HepG2 (cell line): ENCODE measurements around the gene FIGLA. TPM values are rescaled to one million over a fixed set of nuclear protein-coding genes. Genes with fewer than 3 reads are reported as not detected.

Experiments used
- ARID4A ChIP-seq: sonication (generic); formaldehyde crosslinking; IDR thresholded peaks from 2 replicates; pipeline ENCODE4 v1.5.0; 2020; ENCODE audit warnings: mild to moderate bottlenecking, missing genetic modification reagents, borderline replicate concordance
- ASH2L ChIP-seq: fragments of 300-600, 200-600 bp; sonication (generic); IDR thresholded peaks from 2 replicates; pipeline ENCODE4 v1.7.0; 2017; ENCODE audit warnings: low read depth, mild to moderate bottlenecking, moderate library complexity, mixed read lengths, low read length; ENCODE audit not compliant: insufficient read length
- ATF4 ChIP-seq, 2 experiments: fragments of 450-650 bp in 1 of 2; sonication (generic) in 1 of 2; formaldehyde crosslinking; IDR thresholded peaks; 2 replicates each; pipeline versions ENCODE4 v1.5.0 to v1.8.0; 2020 to 2022; ENCODE audit warnings: mild to moderate bottlenecking in 1 of 2, missing genetic modification reagents in 1 of 2
- EP300 ChIP-seq, 3 experiments: sonication (generic) in 1 of 3; formaldehyde crosslinking in 1 of 3; IDR thresholded peaks; 2 replicates each; pipeline versions ENCODE4 v1.5.1 to v1.6.1; 2011 to 2020; ENCODE audit warnings: low read depth in 2 of 3, low read length in 2 of 3, borderline replicate concordance in 1 of 3, improper control_type of control experiment in 1 of 3, mild to moderate bottlenecking in 1 of 3, missing genetic modification reagents in 1 of 3, moderate library complexity in 1 of 3
- FLYWCH1 ChIP-seq: sonication (generic); formaldehyde crosslinking; IDR thresholded peaks from 2 replicates; pipeline ENCODE4 v1.8.1; 2023; ENCODE audit warnings: mild to moderate bottlenecking, missing genetic modification reagents
- MTERF4 ChIP-seq: sonication (generic); formaldehyde crosslinking; IDR thresholded peaks from 2 replicates; pipeline ENCODE4 v1.8.0; 2023; ENCODE audit warnings: mild to moderate bottlenecking, missing genetic modification reagents
- PAF1 ChIP-seq: IDR thresholded peaks from 2 replicates; pipeline ENCODE4 v1.6.1; 2016; ENCODE audit warnings: missing genetic modification reagents, missing compliant biosample characterization
- REST ChIP-seq, 2 experiments: IDR thresholded peaks; 2 replicates each; pipeline ENCODE4 v1.6.1; 2011 to 2012; ENCODE audit warnings: low read length in 2 of 2, borderline replicate concordance in 1 of 2, low read depth in 1 of 2, mild to moderate bottlenecking in 1 of 2, moderate library complexity in 1 of 2
- TEF ChIP-seq: sonication (generic); formaldehyde crosslinking; IDR thresholded peaks from 2 replicates; pipeline ENCODE4 v1.5.0; 2020; ENCODE audit warnings: missing genetic modification reagents
- ZBTB3 ChIP-seq: sonication (generic); formaldehyde crosslinking; IDR thresholded peaks from 2 replicates; pipeline ENCODE4 v1.4.0; 2020; ENCODE audit warnings: low read depth, mild to moderate bottlenecking, moderate library complexity, missing genetic modification reagents, borderline replicate concordance
- ZBTB39 ChIP-seq: sonication (generic); formaldehyde crosslinking; IDR thresholded peaks from 2 replicates; pipeline ENCODE4 v1.5.0; 2020; ENCODE audit warnings: missing genetic modification reagents
- ZNF225 ChIP-seq: sonication (generic); formaldehyde crosslinking; IDR thresholded peaks from 2 replicates; pipeline ENCODE4 v1.4.0; 2020; ENCODE audit warnings: mild to moderate bottlenecking, missing genetic modification reagents
- ZSCAN9 ChIP-seq: IDR thresholded peaks from 2 replicates; pipeline ENCODE4 v1.6.1; 2016; ENCODE audit warnings: borderline replicate concordance
- polyA plus RNA-seq, 8 experiments: library from polyadenylated mRNA; depleted of rRNA in 3 of 8; stranded (reverse) in 7 of 8; unstranded in 1 of 8; fragments of >200 nt; fragmentation: Illumina TruSeq in 4 of 8; extraction: Trizol in 4 of 8; gene quantifications; 2 replicates each; pipeline versions ENCODE4 v1.2.1 to v1.2.3, GENCODE V29; 2011 to 2016; ENCODE audit warnings: low read depth in 4 of 8, missing spikeins in 1 of 8, mixed read lengths in 1 of 8; ENCODE audit not compliant: insufficient read depth in 1 of 8
- total RNA-seq, 5 experiments: library from RNA; depleted of rRNA; stranded (reverse); fragments of >200 nt; fragmentation: Illumina TruSeq; extraction: Trizol; gene quantifications; 2 replicates each; pipeline ENCODE4 v1.2.3, GENCODE V29; 2016; ENCODE audit warnings: low read depth in 1 of 5

FIGLA gene
- total and polyA plus RNA-seq, 2 of the 13 experiments (the other 11 are each of a cell fraction or from before 2014, with no cell fraction given) = not detected

- peak; percentile 44 for TF ChIP-seq ASH2L
- no peak; a peak in 1 of 4 replicates for TF ChIP-seq REST (IDR thresholded peaks at IDR 0.05; ENCODE audit: borderline replicate concordance in 1 of 2, low read depth in 1 of 2, low read length in 2 of 2)
- TF ChIP-seq ZBTB39 = 0 out of 2 replicates have a peak, but pooled peaks have one; percentile 49
- no peak for TF ChIP-seq ZNF225 (CRISPR knock-in tag)
- peak; percentile 30; the same call in 1 of the 2 replicates for TF ChIP-seq ARID4A
- peak; percentile 85 for TF ChIP-seq TEF (CRISPR knock-in tag)
- peak; percentile 65; the same call in 1 of the 2 replicates for TF ChIP-seq ZBTB3 (CRISPR knock-in tag)
- peak; percentile 58 to 98; a peak in 3 of 4 replicates for TF ChIP-seq EP300 (IDR thresholded peaks at IDR 0.05; ENCODE audit: low read depth in 2 of 2, low read length in 2 of 2)
- peak; percentile 97 for TF ChIP-seq EP300 (CRISPR knock-in tag; IDR thresholded peaks at IDR 0.05; ENCODE audit: borderline replicate concordance)
- peak in 1 of 2 experiments; percentile 53; a peak in 1 of 4 replicates for TF ChIP-seq ATF4 (CRISPR knock-in tag; IDR thresholded peaks at IDR 0.05)
- peak; percentile 50; the same call in 1 of the 2 replicates for TF ChIP-seq ZSCAN9 (CRISPR knock-in tag)
- TF ChIP-seq MTERF4 (CRISPR knock-in tag) = no peak
- TF ChIP-seq PAF1 (CRISPR knock-in tag) = no peak
- TF ChIP-seq FLYWCH1 (CRISPR knock-in tag) = no peak
Measured at GRCh38 chr2:70807102-70807827, 16.8 kb upstream of the FIGLA start (continued).
